ENCODE data around the gene PRDM8. TPM values are rescaled to one million over a fixed set of nuclear protein-coding genes. Genes with fewer than 3 reads are reported as not detected.

Gene PRDM8
- total RNA-seq, 2 donors from 2014 or later = 1.4 to 2.2 TPM

- Histone ChIP-seq H3K27ac (peak overlapping the region; percentile 73), H3K4me3 (peak overlapping the region; percentile 51 to 73), H3K36me3 (no peaks in the 10 kb centered on the region), H3K9me3 (peaks cover 0 to 7% of the 10 kb centered on the region in 2 donors), H3K27me3 (no peaks in the 10 kb centered on the region), H3K4me1 (peaks cover 0 to 36% of the 10 kb centered on the region in 2 donors)
- TF ChIP-seq CTCF (IDR thresholded peaks at IDR 0.05) = peak; percentile 84 to 96
- DNase-seq (ENCODE audit: low spot score) = peak; percentile 78
These were observed 13.1 kb upstream of the PRDM8 start for GRCh38 chr4:80184053-80184824.

GRCh38 chr4:80184825-80185756 lies 12.2 kb upstream of the PRDM8 start:
- H3K9me3 ChIP-seq = no peaks in the 10 kb centered on the region

GRCh38 chr4:80185787-80186548 lies 11.3 kb upstream of the PRDM8 start:
- no peaks in the 10 kb centered on the region for H3K9me3 ChIP-seq
- no peak overlapping the region for H3K27ac ChIP-seq
- TF ChIP-seq CTCF (IDR thresholded peaks at IDR 0.05) = no peak
- peak overlapping the region in 1 of 2 donors; percentile 73 for H3K4me3 ChIP-seq
- H3K4me1 ChIP-seq = peaks cover 0 to 36% of the 10 kb centered on the region in 2 donors
- no peaks in the 10 kb centered on the region for H3K36me3 ChIP-seq
- no peak for DNase-seq (ENCODE audit: low spot score)
- H3K27me3 ChIP-seq = peaks cover 0 to 4% of the 10 kb centered on the region in 2 donors

More at GRCh38 chr4:80184825-80185756, 12.2 kb upstream of the PRDM8 start:
- Histone ChIP-seq H3K36me3 (no peaks in the 10 kb centered on the region), H3K4me3 (peak overlapping the region; percentile 51 to 73), H3K4me1 (peaks cover 0 to 36% of the 10 kb centered on the region in 2 donors), H3K27ac (peak overlapping the region in 1 of 2 donors; percentile 73), H3K27me3 (peaks cover 0 to 4% of the 10 kb centered on the region in 2 donors)
- no peak for DNase-seq (ENCODE audit: low spot score)
- no peak for TF ChIP-seq CTCF (IDR thresholded peaks at IDR 0.05)

- H3K27me3 ChIP-seq = peaks cover 0 to 4% of the 10 kb centered on the region in 2 donors
These were observed 10.6 kb upstream of the PRDM8 start for GRCh38 chr4:80186676-80187075.

More at GRCh38 chr4:80186676-80187075, 10.6 kb upstream of the PRDM8 start:
- Histone ChIP-seq H3K4me3 (no peak overlapping the region), H3K27ac (no peak overlapping the region), H3K4me1 (peaks cover 0 to 36% of the 10 kb centered on the region in 2 donors), H3K36me3 (no peaks in the 10 kb centered on the region), H3K9me3 (no peaks in the 10 kb centered on the region)
- no peak for TF ChIP-seq CTCF (IDR thresholded peaks at IDR 0.05)
- DNase-seq (ENCODE audit: low spot score) = no peak

Data from right atrium auricular region (tissue), 2 donors.